GM18508 (cell line): ENCODE measurements around the gene ALKBH3.

ENCODE experiments used
- ATAC-seq: cut with Tn5 transposase; IDR thresholded peaks from one replicate; pipeline ENCODE4 v1.9.1; 2021; ENCODE audit warnings: moderate number of reproducible peaks; ENCODE audit not compliant: insufficient read depth, unreplicated experiment

Gene ALKBH3

GRCh38 chr11:43953521-43953920 is 72.9 kb downstream of the ALKBH3 start:
- ATAC-seq, result no peak

DNA sequence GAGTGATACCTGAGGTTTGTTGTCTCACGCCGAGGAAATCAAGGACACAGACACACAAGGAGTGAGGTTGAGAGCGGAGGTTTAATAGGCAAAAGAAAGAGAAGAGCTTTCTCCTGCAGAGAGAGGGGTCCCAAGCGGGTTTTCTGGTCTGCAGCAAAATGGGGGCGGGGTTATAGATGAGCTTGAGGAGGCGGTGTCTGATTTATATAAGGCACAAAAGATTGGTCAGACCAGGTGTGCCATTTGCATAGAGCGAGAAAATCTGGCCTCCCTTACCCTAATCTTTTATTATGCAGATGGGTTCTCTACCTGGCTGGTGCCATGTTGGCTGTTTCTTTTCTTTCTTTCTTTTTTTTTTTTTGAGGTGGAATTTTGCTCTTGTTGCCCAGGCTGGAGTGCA is 73.6 kb downstream of the ALKBH3 start:
- ATAC-seq, result no peak

DNA sequence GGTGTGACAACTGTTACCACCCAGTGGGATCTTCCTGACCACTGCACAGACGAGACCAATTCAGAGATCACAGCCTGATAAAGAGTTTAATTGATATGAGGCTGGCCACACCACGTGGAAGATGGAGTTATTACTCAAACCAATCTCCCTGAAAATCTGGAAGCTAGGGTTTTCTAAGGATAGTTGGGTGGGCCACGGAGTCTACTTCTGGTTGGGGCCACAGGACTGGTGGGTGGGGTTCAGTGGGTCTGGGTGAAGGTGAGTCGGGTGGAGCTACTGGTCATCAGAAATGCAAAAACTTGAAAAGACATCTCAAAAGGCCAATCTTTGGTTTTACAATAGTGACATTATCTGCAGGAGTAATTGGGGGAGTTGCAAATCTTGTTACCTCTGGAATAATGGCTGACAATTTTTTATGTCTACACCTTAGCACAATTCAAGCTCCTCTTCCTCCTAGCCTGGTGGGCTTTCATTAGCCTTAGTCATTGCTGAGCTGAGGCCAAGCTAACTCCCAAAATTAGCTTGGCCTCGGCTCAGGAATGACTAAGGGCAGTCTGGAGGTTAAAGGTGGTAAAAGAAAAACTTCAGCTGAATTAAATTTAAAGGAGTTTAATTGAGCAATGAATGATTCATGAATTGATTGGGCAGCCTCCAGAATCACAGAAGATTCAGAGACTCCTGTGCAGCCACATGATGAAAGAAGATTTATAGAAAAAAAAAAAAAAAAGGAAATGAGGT is 74.9 kb downstream of the ALKBH3 start:
- no peak for ATAC-seq

DNA sequence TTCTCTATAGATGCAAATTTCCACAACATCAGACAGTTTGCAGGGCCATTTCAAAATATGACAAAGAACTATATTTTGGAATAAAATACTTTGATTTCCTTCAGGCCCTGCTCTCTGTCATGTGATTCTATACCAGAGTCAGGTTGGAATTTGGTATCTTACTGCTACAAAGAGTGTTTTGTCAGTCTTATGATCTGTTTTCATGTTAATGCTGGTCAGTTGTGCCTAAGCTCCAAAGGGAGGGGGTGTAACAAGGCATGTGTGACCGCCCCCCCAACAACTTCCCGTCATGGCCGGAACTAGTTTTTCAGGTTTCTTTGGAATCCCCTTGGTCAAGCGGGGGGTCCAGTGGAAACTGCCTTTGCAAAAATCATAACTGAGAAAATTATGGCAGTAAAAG is 76.9 kb downstream of the ALKBH3 start:
- no peak for ATAC-seq

DNA sequence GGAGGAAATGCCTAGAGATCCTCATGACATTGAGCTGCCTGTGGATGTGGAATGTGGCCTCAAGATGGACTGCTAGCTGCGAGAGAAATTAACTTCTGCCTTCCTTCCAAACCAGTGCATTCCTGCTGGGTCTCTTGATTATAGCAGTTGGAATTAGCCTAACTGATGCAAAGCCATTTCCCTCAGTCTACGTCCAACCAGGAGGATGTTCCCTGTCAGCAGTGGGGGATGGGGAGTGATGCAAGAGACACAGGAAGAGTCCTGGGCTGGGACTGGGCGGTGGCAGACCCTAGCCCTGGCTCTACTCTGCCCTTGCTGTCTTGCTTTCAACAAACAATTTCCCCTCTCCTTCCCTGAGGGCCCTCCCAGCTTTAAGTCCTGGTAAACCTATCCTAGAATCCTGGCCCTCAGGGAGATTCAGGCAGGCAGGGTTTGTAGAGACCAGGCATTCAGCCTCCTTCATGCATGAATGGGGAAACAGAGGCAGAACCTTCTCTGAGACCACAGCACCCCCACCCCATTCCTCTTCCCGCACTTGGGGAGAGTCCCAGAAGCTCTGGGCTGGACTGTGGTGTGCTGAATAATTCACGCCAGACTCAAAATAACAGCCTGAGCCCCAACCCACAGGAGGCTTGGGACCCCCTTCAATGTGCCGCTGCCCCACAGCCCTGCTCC is 78.8 kb downstream of the ALKBH3 start:
- ATAC-seq, result no peak

- no peak for ATAC-seq
These were observed 82.0 kb downstream of the ALKBH3 start for GRCh38 chr11:43962383-43963278.

DNA sequence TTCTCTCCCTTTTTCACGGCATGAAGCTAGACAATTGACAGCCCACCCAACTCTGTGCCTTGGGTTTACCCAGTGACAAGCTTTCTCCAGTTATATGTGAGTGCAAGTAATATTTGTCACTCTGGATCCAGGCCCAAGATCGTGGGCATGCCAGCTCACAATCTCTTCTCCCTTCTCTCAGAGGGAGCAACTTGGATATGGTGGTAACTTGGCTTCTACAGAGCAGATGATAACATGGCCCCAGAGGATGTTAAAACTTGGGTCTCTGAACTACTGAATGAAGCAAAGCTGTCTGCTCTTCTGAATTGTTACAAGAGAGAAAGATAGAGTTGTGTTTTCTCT is 82.6 kb downstream of the ALKBH3 start:
- ATAC-seq, result no peak

GRCh38 chr11:43967661-43968060 is 87.0 kb downstream of the ALKBH3 start:
- no peak for ATAC-seq

DNA sequence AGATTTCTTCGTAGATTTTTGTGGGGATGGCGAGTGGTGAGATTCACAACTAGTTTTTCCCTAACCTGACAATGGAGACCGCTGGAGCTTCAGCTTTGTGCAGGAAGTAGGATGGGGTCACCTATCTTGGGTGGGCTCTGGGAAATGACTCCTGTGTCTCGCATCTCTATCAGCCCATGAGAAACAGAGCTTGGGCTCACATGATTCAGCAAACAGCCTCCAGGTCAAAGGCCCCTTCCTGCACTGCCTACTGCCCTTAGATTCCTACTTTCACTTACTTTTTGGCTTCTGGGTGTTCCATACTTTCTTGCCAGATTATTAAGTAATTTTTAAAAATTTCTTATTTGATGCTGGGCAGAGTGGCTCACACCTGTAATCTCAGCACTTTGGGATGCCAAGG is 88.1 kb downstream of the ALKBH3 start:
- no peak for ATAC-seq

DNA sequence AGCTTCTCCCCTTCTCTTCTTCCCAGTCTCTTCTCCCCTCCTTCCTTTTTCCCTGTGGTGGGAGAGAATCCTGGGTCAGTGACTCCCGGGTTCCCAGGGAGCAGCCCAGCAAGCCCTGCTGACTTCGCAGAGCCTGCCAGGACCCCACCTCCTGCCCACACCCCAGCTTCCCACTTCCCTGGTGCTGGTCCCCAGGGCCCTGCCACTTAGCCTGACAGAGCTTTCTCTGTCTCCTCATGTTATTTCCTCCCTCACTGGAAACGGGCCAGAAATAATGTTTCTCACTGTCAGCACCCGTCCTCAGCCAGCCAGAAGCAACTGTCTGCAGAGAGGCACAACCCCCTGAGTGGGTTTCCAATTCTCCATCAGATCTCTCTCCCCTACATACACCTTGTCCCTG is 88.9 kb downstream of the ALKBH3 start:
- no peak for ATAC-seq
